IMR-90 (cell line): ENCODE measurements around the gene PDLIM1.

Experiments
- CEBPB ChIP-seq: IDR thresholded peaks from 2 replicates; pipeline ENCODE4 v1.6.1; 2012; ENCODE audit warnings: low read depth, low read length, improper control_type of control experiment
- CTCF ChIP-seq: conservative IDR thresholded peaks from 2 replicates; pipeline ENCODE4 v1.5.1; 2012; ENCODE audit warnings: mild to moderate bottlenecking, low read depth, low read length, improper control_type of control experiment
- ELK1 ChIP-seq: fragments of 150-350 bp; IDR thresholded peaks from 2 replicates; pipeline ENCODE4 v1.6.1; 2016; ENCODE audit warnings: low read depth, mild to moderate bottlenecking, low read length, moderate library complexity, borderline replicate concordance
- POLR2A ChIP-seq: IDR thresholded peaks from 2 replicates; pipeline ENCODE4 v1.6.1; 2012; ENCODE audit warnings: mild to moderate bottlenecking, low read depth, low read length
- RCOR1 ChIP-seq: IDR thresholded peaks from 2 replicates; pipeline ENCODE4 v1.6.1; 2012; ENCODE audit warnings: mild to moderate bottlenecking, low read length, improper control_type of control experiment; ENCODE audit not compliant: insufficient replicate concordance
- USF2 ChIP-seq: fragments of 150-350 bp; IDR thresholded peaks from 2 replicates; pipeline ENCODE4 v1.6.1; 2017; ENCODE audit warnings: mild to moderate bottlenecking, antibody characterized with exemption, low read length, low read depth

GRCh38 chr10:95237376-95238170 is 53.2 kb downstream of the PDLIM1 start:
- TF ChIP-seq CTCF (no peak), POLR2A (no peak), CEBPB (no peak), USF2 (no peak), RCOR1 (no peak), ELK1 (no peak)
